Astrocyte (in vitro differentiated cells and primary cell): ENCODE results near the gene UBE2E2.

Source experiments
- CTCF ChIP-seq: IDR thresholded peaks from 2 replicates; pipeline ENCODE4 v1.5.1; 2011; ENCODE audit warnings: low read depth, mild to moderate bottlenecking, inconsistent platforms, low read length, moderate library complexity; ENCODE audit not compliant: insufficient read depth
- EZH2 ChIP-seq: IDR thresholded peaks from 2 replicates; pipeline ENCODE4 v1.6.1; 2012; ENCODE audit warnings: mild to moderate bottlenecking, low read length, inconsistent platforms; ENCODE audit not compliant: insufficient read depth

GRCh38 chr3:23175341-23176083 is 27.6 kb upstream of the UBE2E2 start:
- TF ChIP-seq CTCF (no peak), EZH2 (no peak)
